Jurkat, Clone E6-1 (cell line): Measurements from ENCODE around the gene C11orf24.

Experiments
- DNase-seq: peaks from one replicate; pipeline ENCODE4 v3.0.0-alpha.2; 2011; ENCODE audit warnings: low read depth, low spot score
- H3K4me3 ChIP-seq: 2 replicates; pipeline ENCODE4 v1.5.1; 2011; ENCODE audit warnings: mild to moderate bottlenecking, low read length, control low read depth, moderate library complexity

The C11orf24 gene

DNA sequence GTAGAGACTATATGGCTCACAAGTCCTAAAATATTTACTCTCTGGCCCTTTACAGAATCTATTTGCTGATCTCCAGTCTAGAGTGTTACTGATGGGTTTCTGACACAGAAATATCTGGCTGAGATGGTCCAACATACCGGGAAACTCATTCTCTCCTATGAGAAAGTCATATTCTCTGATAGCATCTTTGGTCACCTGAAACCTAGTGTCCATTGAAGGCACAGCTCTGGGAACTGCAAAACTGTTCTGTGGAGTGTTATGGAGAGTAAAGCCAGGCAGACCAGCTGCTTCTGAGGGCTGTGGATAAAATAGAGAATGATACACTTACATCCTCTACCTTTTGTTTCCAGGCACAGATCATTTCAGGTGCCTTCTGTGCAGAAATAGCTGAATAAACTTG lies 2.5 kb upstream of the C11orf24 start:
- no peak for DNase-seq
- H3K4me3 ChIP-seq, result no peak overlapping the region

DNA sequence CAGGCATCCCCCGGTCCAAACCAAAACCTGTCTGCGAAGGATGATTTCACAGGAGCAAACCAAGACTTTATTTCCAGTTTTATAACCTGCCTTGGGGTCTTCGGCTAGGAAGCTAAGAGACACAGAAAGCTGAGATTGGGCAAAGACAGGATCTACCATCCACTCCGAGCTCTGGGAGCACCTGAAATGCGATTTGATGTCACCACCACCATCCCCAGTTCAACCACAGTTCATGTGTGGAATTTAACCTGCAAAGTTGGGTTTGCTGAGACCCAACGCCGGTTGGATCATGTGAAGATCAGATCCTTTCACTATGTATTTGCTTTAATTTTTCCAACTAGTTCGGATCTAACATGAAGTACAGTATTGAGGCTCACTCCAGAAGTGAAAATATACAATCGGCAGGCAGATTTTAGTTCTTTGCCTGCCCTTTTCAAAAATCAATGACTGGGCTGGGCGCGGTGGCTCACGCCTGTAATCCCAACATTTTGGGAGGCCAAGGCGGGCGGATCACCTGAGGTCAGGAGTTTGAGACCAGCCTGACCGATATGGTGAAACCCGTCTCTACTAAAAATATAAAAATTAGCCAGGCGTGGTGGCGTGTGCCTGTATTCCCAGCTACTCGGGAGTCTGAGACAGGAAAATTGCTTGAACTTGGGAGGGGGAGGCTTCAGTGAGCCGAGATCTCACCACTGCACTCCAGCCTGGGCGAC lies 1.4 kb upstream of the C11orf24 start:
- peak overlapping the region; percentile 10 for H3K4me3 ChIP-seq
- no peak for DNase-seq

DNA sequence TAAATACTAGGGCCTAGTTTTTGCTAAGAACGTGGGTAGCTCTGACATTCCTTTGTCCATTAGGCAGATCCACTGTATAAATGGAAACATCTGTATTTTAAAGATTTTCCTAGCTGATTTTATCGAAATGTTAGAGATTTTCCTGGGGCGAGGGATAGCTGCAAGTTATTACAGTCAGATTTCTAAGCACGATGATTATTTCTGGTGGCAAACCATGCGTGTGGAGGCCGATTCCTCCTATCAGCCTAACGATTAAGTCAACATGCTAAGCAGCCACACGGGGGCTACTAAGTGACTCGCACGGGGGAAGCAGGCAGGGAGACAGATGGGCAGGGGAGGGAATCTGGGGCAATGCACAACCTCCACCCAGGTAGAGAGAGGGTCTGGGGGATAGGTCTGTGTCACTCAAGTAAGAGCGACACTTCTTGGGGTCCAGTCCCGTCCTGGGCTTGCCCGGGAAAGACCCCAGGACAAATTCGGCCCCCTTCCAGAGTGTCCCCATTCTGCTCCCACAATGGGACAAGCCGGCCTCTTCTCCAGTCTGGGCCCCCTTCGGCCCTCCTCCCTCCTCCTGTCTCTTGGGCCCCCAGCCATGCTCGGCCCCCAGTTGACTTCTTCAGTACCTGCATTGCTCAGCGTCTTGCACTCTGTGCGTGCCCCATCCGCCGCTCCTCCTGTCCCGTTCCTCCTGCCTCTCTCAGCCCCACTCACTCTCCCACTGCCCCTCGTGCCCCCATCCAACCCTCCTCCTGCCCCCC lies 571 bp downstream of the C11orf24 start:
- peak overlapping the region; percentile 80 for H3K4me3 ChIP-seq
- peak; percentile 79 for DNase-seq

DNA sequence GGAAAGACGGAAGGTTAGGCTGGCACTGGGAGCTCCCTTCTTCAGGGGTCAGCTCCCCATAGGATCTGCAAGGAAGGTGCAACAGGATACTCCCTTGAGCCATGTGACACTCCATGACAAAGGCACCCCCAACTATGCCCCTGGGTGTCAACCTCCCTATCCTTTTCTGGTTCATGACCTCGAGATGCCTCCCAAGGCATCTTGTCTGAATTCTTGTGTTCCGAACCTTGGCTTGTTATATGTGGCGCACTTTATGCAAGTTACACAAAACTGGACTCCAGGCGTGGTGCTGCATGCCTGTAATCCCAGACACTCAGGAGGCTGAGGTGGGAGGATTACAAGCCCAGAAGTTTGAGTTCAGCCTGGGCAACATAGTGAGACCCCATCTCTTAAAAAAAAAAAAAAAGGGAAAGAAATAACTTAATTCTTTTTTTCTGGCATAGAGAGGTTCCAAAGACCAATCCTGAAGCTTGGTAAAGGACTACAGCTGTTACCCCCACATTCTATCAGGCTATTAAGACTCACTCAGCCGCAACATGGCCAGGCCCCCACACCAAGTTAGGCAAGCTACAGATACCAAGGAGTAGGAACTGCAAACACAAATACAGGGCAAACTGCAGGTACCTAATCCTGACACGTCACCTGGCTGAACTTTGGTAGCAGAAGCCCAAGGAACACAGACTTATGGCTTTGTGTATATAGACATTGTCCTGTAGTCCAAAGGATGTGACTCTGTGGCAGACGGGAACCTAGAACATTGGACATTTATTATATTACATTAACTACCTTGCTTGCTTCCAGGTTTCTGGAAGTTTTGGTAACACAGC lies 1.4 kb downstream of the C11orf24 start:
- peak overlapping the region; percentile 80; the same call in 1 of the 2 replicates for H3K4me3 ChIP-seq
- DNase-seq, result no peak

DNA sequence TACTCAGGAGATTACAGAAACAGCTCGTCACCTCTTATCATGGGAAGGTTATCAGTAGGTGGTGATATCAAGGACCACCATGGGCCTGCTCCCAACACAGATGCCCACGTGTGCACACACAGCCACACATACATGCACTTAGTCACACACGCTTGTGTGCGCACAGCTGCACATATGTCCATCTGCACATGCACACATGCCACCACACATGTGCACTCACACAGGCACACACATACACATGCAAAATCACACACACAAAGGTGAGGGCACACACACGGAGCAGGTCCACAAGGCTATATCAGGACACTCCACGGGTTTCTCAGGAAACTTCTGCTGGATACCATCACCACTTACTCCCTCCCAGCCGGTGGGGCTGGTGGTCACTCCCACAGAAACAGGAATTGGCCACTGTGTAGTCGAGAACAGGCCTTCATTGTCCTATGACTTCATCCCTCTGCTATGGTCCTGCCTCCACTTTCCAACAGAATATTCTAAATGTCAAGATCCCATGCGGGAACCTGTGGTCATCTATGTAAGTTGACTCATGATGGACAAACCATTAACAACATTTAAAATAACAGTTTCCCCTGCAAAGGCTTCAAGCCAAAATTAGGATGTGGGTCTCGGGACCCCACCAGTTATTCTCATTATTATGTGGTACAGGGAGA lies 2.2 kb downstream of the C11orf24 start:
- no peak overlapping the region for H3K4me3 ChIP-seq
- DNase-seq, result no peak

DNA sequence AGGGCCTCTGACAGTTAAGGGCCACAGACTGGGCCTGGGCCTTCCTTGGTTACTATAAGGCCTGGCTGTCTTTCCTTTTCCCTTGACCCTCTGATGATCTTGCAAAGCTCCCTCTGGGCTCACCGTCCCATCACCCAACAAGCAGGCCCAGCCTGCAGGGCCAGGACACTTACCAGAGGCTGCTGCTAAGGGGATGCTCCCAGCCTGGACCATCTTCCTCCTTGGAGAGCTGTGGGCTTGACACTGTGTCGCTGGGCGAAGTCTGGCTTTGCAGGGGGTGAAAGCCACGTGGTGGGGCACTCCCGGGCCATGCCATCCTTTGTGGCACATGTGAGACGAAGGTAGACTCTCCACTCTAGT lies 3.9 kb downstream of the C11orf24 start:
- no peak overlapping the region for H3K4me3 ChIP-seq
- no peak for DNase-seq

DNA sequence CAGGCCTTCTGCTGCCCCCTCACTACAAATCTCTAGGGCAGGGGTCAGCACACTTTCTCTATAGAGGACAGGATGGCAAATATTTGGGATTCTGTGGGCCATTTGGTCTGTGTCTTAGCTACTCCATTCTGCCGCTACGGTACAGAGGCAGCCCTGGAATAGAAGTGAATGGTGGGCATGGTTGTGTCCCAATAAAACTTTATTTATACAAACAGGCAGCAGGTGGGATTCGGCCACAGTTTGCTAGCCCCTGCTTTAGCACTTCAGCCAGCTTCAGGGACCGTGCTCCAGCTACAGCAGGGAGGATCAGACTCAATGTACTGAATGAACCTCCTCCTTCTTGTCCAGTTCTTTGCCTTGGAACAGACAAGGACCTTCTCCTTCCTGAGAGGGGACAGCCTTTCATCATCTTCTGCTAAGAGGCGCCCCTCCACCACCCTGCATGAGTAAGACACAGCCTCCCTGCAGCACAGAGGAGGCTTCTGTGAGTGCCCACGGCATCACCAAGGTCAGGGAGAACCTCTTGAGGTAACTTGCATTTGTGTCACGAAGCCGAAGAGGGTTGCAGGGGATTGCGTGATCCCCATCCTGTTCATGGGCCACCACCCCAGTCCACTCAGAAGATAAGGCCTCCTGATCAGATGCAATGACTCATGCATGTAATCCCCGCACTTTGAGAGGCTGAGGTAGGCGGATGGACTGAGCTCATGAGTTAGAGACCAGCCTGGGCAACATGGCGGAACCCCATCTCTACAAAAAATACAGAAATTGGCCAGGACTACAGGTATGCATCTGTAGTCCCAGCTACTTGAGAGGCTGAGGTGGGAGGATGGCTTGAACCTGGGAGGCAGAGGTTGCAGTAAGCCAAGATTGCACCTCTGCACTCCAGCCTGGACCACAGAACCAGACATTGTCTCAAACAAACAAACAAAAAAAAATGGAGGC lies 4.6 kb downstream of the C11orf24 start:
- no peak overlapping the region for H3K4me3 ChIP-seq

DNA sequence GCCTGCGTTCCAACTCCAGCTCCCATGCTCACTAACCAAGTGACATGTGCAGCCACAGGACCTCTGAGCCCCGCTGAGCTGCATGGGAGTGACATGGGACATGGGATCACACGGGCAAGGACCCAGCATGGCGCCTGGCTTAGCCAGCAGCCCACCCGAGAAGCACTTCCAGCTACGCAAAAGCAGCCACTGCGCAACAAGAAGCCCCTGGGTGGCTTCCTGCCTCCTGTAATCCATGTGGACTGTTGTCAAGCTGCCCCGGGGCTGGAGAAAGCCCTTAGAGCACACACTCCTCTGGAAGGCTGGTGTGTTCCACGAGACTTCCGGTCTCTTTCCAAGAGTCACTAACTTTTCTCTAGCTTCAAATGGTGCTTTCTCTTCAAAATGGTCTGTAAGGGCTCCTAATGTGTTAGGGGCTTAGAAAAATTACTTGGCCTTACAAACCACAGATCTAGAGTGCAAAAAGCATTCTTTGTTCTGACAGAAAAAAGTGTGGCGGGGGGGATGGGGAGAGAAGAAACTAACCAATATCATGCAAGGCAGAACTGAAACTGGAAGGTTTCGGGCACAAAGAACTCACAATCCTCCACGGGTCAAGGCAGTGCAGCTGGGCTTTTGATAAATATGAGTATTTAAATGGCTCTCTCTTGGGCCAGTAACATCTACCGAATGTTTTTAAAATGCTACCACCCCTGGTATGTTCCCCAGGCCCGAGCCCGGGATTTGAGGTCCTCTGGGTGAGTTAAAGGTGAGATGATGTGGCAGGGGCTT lies 5.5 kb downstream of the C11orf24 start:
- no peak overlapping the region for H3K4me3 ChIP-seq
- no peak for DNase-seq

More for the DNA sequence above, 4.6 kb downstream of the C11orf24 start:
- no peak for DNase-seq

DNA sequence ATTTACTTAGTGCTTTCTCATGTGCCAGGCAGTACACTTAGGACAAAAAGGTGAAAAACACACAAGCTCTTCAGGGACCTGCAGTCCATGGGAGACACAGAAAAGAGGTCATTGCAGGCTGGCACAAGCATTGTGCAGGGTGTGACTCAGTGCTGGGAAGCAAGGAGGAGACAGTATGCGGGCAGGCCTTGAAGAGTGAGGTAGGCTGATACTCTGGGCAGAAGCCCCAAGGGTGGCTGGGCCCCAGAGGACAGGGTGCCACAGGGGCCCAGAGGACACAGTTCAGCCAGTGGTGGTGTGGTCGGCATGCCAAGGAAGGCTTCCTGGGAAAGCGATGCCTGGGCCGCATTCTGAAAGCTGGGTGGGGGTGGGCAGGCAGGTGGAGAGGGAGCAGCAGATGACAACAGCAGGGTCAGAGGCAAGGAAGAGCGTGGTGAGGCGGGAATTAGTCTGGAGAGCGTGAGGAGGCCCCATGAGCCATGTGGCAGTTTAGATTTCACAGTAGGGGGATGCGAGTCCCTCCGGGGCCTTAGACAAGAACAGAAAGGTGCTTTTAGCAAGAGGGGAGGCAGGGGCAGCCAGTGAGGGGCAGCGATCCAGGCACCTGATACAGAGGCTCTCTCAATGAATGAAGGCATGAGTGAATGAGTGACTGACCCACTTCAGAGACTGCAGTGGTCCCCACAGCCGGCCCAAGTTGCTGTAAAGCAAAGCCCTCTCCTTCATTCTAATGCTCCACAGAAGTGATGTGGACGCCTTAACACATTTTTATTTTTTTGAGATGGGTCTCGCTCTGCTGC lies 6.8 kb downstream of the C11orf24 start:
- no peak for DNase-seq
- H3K4me3 ChIP-seq, result no peak overlapping the region

DNA sequence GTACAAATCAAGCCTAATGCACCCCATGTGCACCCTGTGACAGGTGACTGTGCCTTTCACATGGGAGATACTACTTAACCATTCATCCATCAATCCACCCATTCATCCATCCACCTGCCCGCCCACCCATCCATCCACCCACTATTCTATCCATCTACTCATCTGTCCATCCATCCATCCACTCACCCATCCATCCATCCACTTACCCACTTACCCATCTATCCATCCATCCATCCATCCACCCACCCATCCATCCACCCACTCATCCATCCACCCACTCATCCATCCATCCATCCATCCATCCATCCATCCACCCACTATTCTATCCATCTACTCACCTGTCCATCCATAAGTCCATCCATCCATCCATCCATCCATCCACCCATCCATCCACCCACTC lies 7.5 kb downstream of the C11orf24 start:
- H3K4me3 ChIP-seq, result no peak overlapping the region
- no peak for DNase-seq

DNA sequence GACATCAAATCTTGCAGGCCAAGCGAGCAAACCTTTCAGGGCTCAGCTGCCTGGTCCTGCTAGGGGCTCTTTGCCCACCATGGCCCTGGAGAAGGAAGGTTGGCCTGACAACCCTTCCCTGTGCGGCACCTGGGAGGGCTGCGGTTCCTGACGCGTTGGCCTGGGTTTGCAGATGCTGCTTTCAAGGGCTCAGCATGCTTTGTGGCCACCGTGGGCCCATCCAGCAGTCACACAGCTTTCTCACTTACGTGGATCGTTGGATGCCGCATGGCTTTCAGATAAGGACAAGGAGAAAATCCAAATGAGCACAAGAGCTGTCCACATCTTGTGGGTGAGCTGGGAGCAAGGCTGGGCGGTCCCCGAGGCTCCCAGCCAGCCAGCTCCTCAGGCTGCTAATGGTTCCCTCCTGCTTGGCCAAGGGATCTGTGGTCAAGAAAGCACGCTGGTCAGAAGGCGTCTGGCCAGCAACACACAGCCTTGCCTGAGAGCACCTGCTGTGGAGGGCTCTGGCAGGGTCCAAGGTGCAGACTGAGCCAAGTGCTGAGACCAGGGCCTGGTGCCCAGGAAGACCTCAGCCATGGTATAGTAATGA lies 8.2 kb downstream of the C11orf24 start:
- no peak for DNase-seq
- H3K4me3 ChIP-seq, result no peak overlapping the region

DNA sequence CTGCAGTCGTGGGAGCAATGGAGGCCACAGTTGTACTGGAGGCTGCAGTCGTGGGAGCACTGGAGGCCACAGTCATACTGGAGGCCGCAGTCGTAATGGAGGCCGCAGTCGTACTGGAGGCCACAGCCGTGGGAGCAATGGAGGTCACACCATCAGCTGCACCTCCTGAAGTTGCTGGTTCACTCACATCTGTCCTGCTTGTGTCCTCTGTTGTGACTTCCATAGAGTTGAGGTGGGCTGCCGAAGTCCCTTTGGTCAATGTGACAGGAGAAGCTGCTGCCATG lies 9.3 kb downstream of the C11orf24 start:
- no peak overlapping the region for H3K4me3 ChIP-seq
- no peak for DNase-seq

DNA sequence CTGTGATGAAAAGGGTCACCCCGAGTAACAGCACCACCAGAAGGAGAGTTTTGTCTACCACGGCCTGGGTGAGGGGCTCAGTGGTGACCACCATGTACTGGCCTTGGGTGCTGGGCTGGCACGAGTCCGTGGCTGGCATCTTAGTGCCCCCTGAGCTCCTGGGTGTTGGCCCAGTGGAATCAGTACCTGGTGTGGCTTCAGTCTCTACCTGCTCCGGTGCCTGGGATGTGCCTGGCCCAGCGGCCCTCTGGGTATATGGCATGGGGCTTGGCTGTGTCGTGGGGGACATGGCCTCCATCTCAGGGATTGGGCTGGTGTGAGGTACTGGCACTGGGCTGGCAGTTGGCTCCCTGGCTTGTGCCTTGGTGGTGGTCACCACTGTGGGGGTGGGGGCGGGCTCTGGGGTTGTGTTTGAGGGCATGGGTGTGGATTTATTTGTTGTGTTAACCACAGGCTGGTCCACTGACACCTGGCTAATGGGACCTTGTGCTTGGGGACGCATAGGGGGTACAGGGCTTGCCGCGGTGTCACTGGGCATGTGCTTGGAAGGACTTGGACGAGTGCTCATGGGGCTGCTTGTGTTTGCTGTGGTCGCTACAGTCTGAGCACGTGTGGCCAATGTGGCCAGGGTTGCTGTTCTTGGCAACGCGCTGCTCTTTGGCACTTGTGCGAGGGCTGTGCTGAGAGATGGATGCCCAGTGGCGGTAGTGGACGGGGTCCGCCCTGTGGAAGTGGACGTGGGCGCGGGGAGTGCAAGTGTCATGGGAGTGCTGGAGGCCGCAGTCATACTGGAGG lies 9.8 kb downstream of the C11orf24 start:
- H3K4me3 ChIP-seq, result no peak overlapping the region
- DNase-seq, result no peak

DNA sequence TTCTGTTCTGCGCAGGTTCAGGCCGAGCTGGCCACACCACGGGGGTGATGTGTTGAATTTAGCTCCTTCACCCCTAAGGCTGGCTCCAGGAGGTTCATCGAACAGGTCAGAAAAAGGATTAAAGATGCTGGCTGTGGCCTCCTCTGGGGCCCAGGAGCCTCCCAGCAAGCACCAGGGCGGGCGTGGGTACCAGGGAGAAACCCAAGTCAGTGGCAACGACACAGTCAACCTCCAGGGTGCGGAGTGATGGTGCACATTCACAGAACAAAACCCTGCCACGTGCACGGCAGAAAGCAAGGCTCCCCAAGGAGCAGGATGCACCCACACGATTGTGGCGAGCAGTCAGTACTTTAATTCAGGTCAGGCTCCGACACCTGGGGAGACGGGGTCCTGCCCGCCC lies 10.8 kb downstream of the C11orf24 start:
- DNase-seq, result no peak
- no peak overlapping the region for H3K4me3 ChIP-seq

DNA sequence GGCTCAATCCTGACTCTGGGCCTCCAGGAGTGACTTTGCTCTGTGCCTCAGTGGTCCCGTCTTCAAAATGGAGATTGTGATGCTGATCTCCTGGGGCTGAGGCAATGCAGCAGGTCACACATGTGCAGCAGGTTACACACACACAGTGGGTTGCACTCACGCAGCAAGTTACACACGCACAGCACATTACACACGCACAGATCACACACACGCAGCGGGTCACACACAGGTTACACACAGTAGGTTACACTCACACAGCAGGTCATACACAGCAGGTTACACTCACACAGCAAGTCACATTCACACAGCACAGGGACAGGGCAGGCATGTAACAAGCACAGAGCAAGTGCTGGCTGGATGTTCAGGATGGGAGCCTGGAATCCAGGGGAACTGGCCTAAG lies 11.3 kb downstream of the C11orf24 start:
- no peak for DNase-seq
- no peak overlapping the region for H3K4me3 ChIP-seq
